A549 treated with Mapracorat at 1 μM for 4 hours (cell line): ENCODE measurements around the gene CAMK2A. TPM values are rescaled to one million over a fixed set of nuclear protein-coding genes. Genes with fewer than 3 reads are reported as not detected.

ENCODE experiments used
- total RNA-seq: library from RNA; stranded (reverse); fragments of 200-300 nt; extraction: Qiagen RNA extraction; gene quantifications from 5 replicates; pipeline ENCODE4 v1.2.3, GENCODE V29; 2022

Gene CAMK2A
- 0.75 to 1.0 TPM (median 0.80 TPM) in 5 replicates for total RNA-seq

GRCh38 chr5:150289551-150290390 is at the start of gene CAMK2A:
Gene CAMK2A, minus strand, starts transcription at chr5:150289773. Its CDS starts 148 bp downstream, at chr5:150289625.

DNA sequence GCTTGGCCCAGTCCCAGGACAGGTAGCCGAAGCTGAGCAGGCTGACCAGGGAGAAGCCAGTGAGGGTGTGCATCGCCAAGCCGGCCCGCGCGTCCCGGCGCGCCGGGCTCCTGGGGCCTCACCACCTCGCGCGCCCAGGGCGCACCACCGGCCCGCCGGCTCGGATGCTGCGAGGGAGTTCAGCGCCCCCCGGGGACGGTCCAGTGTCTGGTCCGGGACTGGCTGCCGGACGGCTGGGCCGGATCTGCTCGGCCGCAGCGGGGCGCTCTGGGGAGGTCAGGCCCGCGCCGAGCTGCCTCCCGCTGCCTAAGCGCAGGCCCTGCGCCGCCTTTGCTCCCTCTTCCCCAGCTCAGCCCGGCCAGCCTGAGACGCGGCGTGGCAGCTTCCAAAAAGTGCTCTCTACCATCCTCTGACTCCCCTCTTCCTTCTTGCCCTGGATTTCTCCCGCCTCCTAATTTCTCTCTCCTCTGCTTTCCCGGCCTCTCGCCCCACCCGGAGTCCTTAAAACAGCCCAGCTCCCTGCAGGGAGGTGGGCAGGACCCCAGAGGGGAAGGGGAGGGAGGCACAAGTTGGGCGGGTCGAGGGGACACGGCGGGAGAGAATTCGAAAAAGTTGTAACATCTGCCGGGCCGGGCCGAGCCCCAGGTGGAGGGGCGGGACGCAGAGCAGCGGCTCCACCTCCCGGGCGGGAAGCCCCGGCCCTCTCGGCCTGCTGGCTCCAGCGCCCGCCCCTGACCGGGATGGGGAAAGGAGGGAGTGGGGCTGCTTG is 12.9 kb upstream of the CAMK2A start, which contains the start of gene ARSI:
ARSI (minus strand) TSS at position 605 of the 769 bp plus-strand sequence; CDS start at position 73, 532 bp downstream.

GRCh38 chr5:150189728-150190502 is 99.7 kb downstream of the CAMK2A start, which contains the start of gene SLC6A7:
Gene SLC6A7, plus strand, starts transcription at chr5:150190062. Its CDS starts 266 bp downstream, at chr5:150190328.

Other genes with a start within 250 kb of the CAMK2A start
- gene CSF1R, start 203.2 kb downstream of the CAMK2A start, total RNA-seq = 0.10 to 0.20 TPM (median 0.18 TPM) in 5 replicates
- gene PDGFRB, start 133.9 kb downstream of the CAMK2A start, total RNA-seq = 0.16 to 0.56 TPM (median 0.22 TPM) in 5 replicates
- gene CDX1, start 123.0 kb downstream of the CAMK2A start, total RNA-seq = not detected in 5 replicates
- gene SLC6A7, start 99.7 kb downstream of the CAMK2A start, total RNA-seq = 0.05 TPM in 1 of 5 replicates, not detected in the others
- gene ARSI, start 13.1 kb upstream of the CAMK2A start, total RNA-seq = 26.6 to 42.1 TPM (median 38.1 TPM) in 5 replicates
- gene TCOF1, start 67.9 kb upstream of the CAMK2A start, total RNA-seq = 61.5 to 79.1 TPM (median 76.7 TPM) in 5 replicates
- gene CD74, start 123.1 kb upstream of the CAMK2A start, total RNA-seq = not detected in 5 replicates
- 2,893 to 3,030 TPM (median 2,962 TPM) in 5 replicates for gene RPS14, start 160.0 kb upstream of the CAMK2A start, total RNA-seq
- gene NDST1, start 218.4 kb upstream of the CAMK2A start, total RNA-seq = 46.7 to 70.1 TPM (median 57.6 TPM) in 5 replicates